NK-92 treated with Interleukin-12 subunit alpha and Interleukin-12 subunit beta, amount 100 ng/mL, for 24 hours (cell line): ENCODE data around the gene TK1.
"Not testable (repeated sequence)": the region's sequence is repeated elsewhere in the genome, so short reads cannot be mapped to it uniquely, and the experiment has no call there.

Source experiments
- DNase-seq: peaks from one replicate; lab custom pipeline; 2025; lab: John Stamatoyannopoulos, UW

The TK1 gene

GRCh38 chr17:78186692-78187595, at the start of gene TK1, which contains the start of gene AFMID:
Gene TK1 (minus strand): TSS chr17:78187052. CDS start chr17:78186994, 58 bp downstream.
Gene AFMID (plus strand): TSS chr17:78187362. CDS start chr17:78187371, 9 bp downstream.
- peak; percentile 96 for DNase-seq

- DNase-seq: no peak
Observed at GRCh38 chr17:78235885-78236284, 49.0 kb upstream of the TK1 start.

- DNase-seq: not testable (repeated sequence)
Observed at GRCh38 chr17:78235022-78235421, 48.2 kb upstream of the TK1 start.

GRCh38 chr17:78234261-78234865, 47.5 kb upstream of the TK1 start:
- DNase-seq: no peak

GRCh38 chr17:78233678-78234077, 46.8 kb upstream of the TK1 start:
- DNase-seq: no peak

GRCh38 chr17:78232859-78233173, 46.0 kb upstream of the TK1 start:
- no peak for DNase-seq

- no peak for DNase-seq
Observed at GRCh38 chr17:78231991-78232858, 45.4 kb upstream of the TK1 start.

- no peak for DNase-seq
Observed at GRCh38 chr17:78230996-78231935, 44.4 kb upstream of the TK1 start, which contains the start of gene TMEM235. Gene TMEM235 (plus strand): TSS chr17:78231631. CDS start chr17:78232024, 393 bp downstream.

GRCh38 chr17:78230252-78230962, 43.6 kb upstream of the TK1 start:
- DNase-seq: no peak

GRCh38 chr17:78228176-78228575, 41.3 kb upstream of the TK1 start:
- no peak for DNase-seq

- no peak for DNase-seq
Observed at GRCh38 chr17:78227455-78227916, 40.6 kb upstream of the TK1 start.

GRCh38 chr17:78226759-78227454, 40.1 kb upstream of the TK1 start:
- no peak for DNase-seq

GRCh38 chr17:78226055-78226758, 39.4 kb upstream of the TK1 start:
- no peak for DNase-seq

- DNase-seq: no peak
Observed at GRCh38 chr17:78225088-78225865, 38.4 kb upstream of the TK1 start.

GRCh38 chr17:78224231-78225087, 37.6 kb upstream of the TK1 start:
- no peak for DNase-seq

- DNase-seq: no peak
Observed at GRCh38 chr17:78223765-78224164, 36.9 kb upstream of the TK1 start.

GRCh38 chr17:78223061-78223460, 36.2 kb upstream of the TK1 start:
- no peak for DNase-seq
